Activated T-helper 1 cell treated with anti-CD3 and anti-CD28 coated beads, Interleukin-2, amount 50 U/mL, for 16 hours (primary cell): Measurements from ENCODE around the gene APBB2.

Source experiments
- DNase-seq, 2 donors: peaks; one replicate each; pipeline ENCODE4 v3.0.0-alpha.2; 2020; ENCODE audit warnings: low read depth in 1 of 2, low spot score in 1 of 2

The APBB2 gene

GRCh38 chr4:40788331-40788730, 426.0 kb downstream of the APBB2 start:
- DNase-seq: no peak

GRCh38 chr4:40785727-40786126, 428.6 kb downstream of the APBB2 start:
- no peak for DNase-seq

DNA sequence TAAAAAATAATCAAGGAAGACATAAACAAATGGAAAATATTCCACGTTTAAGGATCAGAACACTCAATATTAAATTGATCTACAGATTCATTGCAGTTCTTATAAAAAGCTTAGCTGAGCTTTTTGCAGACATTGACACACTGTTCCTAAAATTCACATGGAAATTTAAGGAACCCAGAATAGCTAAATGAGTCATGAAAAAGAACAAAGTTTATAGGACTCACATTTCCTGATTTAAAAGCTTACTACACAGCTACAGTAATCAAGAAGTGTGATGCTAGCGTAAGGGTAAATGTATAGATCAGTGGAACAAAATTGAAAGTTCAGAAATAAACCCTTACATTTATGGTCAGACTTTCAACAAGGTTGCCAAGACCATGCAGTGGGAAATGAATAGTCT, 431.5 kb downstream of the APBB2 start:
- no peak for DNase-seq

- DNase-seq: no peak
These were observed 436.3 kb downstream of the APBB2 start for GRCh38 chr4:40778090-40778489.

GRCh38 chr4:40769266-40769665, 445.1 kb downstream of the APBB2 start:
- no peak for DNase-seq

DNA sequence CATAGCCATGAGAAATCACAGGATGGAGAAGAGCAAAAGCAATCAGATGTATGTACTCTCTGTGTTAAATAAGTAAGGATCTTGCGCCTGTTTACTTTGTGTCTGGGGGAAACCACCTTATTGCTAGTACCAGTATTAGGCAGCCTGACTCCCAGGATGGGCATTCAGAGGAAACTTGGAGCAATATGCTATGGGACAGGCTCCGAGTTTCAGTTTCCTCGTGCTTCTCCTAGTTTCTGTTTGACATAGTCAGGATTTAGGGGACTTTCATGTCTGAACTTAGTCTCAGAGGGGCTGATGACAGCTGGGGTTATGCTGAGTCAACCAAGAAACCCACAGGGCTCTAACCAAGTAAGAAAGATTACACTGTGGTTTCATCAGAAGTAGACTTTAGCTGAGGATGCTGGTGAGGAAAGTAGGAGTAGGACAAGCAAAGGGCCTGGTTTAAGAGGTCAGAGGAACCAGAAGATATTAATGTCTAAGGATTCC, 451.1 kb downstream of the APBB2 start:
- no peak for DNase-seq
